ENCODE measurements around the gene ART3. TPM values are rescaled to one million over a fixed set of nuclear protein-coding genes. Genes with fewer than 3 reads are reported as not detected.
A peak's percentile ranks its signal among the peaks of the same experiment; 100 is the strongest.

The ART3 gene
- total and polyA plus RNA-seq, 9 of the 15 experiments (the other 6 are each of a cell fraction or from before 2014, with no cell fraction given) = 0.69 to 1.4 (median 1.1) TPM; not detected in 1

DNA sequence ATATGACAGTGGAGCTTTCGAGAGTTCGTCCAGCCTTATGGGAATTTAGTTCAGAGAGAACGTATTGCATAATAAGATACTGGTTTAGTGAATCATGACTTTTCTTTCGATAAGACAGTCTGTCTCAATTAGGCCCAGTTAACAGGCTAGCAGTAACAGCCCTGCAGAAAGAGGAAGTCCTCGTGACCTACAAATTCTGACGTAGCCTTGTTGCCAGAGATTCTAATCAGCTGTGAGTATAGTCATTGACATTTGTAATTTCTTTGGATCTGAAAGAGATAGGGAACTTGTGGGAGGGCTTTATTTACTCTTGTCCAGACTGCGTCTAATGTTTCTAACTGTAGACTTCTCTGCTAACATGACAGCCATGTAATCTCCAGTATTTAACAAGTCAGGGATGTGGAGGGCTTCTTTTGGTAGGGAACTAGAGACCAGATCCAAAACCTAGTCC is 15.8 kb downstream of the ART3 start (continued):
- TF ChIP-seq, protein P1, sequence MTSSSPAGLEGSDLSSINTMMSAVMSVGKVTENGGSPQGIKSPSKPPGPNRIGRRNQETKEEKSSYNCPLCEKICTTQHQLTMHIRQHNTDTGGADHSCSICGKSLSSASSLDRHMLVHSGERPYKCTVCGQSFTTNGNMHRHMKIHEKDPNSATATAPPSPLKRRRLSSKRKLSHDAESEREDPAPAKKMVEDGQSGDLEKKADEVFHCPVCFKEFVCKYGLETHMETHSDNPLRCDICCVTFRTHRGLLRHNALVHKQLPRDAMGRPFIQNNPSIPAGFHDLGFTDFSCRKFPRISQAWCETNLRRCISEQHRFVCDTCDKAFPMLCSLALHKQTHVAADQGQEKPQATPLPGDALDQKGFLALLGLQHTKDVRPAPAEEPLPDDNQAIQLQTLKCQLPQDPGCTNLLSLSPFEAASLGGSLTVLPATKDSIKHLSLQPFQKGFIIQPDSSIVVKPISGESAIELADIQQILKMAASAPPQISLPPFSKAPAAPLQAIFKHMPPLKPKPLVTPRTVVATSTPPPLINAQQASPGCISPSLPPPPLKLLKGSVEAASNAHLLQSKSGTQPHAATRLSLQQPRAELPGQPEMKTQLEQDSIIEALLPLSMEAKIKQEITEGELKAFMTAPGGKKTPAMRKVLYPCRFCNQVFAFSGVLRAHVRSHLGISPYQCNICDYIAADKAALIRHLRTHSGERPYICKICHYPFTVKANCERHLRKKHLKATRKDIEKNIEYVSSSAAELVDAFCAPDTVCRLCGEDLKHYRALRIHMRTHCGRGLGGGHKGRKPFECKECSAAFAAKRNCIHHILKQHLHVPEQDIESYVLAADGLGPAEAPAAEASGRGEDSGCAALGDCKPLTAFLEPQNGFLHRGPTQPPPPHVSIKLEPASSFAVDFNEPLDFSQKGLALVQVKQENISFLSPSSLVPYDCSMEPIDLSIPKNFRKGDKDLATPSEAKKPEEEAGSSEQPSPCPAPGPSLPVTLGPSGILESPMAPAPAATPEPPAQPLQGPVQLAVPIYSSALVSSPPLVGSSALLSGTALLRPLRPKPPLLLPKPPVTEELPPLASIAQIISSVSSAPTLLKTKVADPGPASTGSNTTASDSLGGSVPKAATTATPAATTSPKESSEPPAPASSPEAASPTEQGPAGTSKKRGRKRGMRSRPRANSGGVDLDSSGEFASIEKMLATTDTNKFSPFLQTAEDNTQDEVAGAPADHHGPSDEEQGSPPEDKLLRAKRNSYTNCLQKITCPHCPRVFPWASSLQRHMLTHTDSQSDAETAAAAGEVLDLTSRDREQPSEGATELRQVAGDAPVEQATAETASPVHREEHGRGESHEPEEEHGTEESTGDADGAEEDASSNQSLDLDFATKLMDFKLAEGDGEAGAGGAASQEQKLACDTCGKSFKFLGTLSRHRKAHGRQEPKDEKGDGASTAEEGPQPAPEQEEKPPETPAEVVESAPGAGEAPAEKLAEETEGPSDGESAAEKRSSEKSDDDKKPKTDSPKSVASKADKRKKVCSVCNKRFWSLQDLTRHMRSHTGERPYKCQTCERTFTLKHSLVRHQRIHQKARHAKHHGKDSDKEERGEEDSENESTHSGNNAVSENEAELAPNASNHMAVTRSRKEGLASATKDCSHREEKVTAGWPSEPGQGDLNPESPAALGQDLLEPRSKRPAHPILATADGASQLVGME (CRISPR knock-in tag; IDR thresholded peaks at IDR 0.05) = no peak
- TF ChIP-seq, protein P2, sequence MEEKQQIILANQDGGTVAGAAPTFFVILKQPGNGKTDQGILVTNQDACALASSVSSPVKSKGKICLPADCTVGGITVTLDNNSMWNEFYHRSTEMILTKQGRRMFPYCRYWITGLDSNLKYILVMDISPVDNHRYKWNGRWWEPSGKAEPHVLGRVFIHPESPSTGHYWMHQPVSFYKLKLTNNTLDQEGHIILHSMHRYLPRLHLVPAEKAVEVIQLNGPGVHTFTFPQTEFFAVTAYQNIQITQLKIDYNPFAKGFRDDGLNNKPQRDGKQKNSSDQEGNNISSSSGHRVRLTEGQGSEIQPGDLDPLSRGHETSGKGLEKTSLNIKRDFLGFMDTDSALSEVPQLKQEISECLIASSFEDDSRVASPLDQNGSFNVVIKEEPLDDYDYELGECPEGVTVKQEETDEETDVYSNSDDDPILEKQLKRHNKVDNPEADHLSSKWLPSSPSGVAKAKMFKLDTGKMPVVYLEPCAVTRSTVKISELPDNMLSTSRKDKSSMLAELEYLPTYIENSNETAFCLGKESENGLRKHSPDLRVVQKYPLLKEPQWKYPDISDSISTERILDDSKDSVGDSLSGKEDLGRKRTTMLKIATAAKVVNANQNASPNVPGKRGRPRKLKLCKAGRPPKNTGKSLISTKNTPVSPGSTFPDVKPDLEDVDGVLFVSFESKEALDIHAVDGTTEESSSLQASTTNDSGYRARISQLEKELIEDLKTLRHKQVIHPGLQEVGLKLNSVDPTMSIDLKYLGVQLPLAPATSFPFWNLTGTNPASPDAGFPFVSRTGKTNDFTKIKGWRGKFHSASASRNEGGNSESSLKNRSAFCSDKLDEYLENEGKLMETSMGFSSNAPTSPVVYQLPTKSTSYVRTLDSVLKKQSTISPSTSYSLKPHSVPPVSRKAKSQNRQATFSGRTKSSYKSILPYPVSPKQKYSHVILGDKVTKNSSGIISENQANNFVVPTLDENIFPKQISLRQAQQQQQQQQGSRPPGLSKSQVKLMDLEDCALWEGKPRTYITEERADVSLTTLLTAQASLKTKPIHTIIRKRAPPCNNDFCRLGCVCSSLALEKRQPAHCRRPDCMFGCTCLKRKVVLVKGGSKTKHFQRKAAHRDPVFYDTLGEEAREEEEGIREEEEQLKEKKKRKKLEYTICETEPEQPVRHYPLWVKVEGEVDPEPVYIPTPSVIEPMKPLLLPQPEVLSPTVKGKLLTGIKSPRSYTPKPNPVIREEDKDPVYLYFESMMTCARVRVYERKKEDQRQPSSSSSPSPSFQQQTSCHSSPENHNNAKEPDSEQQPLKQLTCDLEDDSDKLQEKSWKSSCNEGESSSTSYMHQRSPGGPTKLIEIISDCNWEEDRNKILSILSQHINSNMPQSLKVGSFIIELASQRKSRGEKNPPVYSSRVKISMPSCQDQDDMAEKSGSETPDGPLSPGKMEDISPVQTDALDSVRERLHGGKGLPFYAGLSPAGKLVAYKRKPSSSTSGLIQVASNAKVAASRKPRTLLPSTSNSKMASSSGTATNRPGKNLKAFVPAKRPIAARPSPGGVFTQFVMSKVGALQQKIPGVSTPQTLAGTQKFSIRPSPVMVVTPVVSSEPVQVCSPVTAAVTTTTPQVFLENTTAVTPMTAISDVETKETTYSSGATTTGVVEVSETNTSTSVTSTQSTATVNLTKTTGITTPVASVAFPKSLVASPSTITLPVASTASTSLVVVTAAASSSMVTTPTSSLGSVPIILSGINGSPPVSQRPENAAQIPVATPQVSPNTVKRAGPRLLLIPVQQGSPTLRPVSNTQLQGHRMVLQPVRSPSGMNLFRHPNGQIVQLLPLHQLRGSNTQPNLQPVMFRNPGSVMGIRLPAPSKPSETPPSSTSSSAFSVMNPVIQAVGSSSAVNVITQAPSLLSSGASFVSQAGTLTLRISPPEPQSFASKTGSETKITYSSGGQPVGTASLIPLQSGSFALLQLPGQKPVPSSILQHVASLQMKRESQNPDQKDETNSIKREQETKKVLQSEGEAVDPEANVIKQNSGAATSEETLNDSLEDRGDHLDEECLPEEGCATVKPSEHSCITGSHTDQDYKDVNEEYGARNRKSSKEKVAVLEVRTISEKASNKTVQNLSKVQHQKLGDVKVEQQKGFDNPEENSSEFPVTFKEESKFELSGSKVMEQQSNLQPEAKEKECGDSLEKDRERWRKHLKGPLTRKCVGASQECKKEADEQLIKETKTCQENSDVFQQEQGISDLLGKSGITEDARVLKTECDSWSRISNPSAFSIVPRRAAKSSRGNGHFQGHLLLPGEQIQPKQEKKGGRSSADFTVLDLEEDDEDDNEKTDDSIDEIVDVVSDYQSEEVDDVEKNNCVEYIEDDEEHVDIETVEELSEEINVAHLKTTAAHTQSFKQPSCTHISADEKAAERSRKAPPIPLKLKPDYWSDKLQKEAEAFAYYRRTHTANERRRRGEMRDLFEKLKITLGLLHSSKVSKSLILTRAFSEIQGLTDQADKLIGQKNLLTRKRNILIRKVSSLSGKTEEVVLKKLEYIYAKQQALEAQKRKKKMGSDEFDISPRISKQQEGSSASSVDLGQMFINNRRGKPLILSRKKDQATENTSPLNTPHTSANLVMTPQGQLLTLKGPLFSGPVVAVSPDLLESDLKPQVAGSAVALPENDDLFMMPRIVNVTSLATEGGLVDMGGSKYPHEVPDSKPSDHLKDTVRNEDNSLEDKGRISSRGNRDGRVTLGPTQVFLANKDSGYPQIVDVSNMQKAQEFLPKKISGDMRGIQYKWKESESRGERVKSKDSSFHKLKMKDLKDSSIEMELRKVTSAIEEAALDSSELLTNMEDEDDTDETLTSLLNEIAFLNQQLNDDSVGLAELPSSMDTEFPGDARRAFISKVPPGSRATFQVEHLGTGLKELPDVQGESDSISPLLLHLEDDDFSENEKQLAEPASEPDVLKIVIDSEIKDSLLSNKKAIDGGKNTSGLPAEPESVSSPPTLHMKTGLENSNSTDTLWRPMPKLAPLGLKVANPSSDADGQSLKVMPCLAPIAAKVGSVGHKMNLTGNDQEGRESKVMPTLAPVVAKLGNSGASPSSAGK (IDR thresholded peaks at IDR 0.05) = peak; percentile 46; the same call in 1 of the 2 replicates
- no peak for TF ChIP-seq ZNF23 (CRISPR knock-in tag; IDR thresholded peaks at IDR 0.05)
- TF ChIP-seq, protein P3, sequence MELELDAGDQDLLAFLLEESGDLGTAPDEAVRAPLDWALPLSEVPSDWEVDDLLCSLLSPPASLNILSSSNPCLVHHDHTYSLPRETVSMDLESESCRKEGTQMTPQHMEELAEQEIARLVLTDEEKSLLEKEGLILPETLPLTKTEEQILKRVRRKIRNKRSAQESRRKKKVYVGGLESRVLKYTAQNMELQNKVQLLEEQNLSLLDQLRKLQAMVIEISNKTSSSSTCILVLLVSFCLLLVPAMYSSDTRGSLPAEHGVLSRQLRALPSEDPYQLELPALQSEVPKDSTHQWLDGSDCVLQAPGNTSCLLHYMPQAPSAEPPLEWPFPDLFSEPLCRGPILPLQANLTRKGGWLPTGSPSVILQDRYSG (tag; conservative IDR thresholded peaks at IDR 0.05; ENCODE audit: low read depth) = no peak
- TF ChIP-seq ZNF324 (CRISPR knock-in tag; IDR thresholded peaks at IDR 0.05) = no peak
- peak; percentile 56 for TF ChIP-seq SP1 (CRISPR knock-in tag; IDR thresholded peaks at IDR 0.05)
- no peak for TF ChIP-seq PTTG1 (tag; IDR thresholded peaks at IDR 0.05; ENCODE audit: low read depth)
- TF ChIP-seq SMARCE1 (IDR thresholded peaks at IDR 0.05) = peak; percentile 94
- TF ChIP-seq NCOA2 (IDR thresholded peaks at IDR 0.05; ENCODE audit: partially characterized antibody in 2 of 2) = no peak
